ENCODE data around the gene OCA2.

Gene OCA2

GRCh38 chr15:27817258-27817657 lies 281.9 kb downstream of the OCA2 start:
- no peak for DNase-seq (ENCODE audit: low spot score)

- no peak for DNase-seq (ENCODE audit: low spot score)
Observed at GRCh38 chr15:27816790-27817189, 282.3 kb downstream of the OCA2 start.

GRCh38 chr15:27815035-27815434 lies 284.1 kb downstream of the OCA2 start:
- DNase-seq (ENCODE audit: low spot score) = no peak

- no peak for DNase-seq (ENCODE audit: low spot score)
Observed at GRCh38 chr15:27813139-27813538, 286.0 kb downstream of the OCA2 start.

- no peak for DNase-seq (ENCODE audit: low spot score)
Observed at GRCh38 chr15:27808182-27808581, 290.9 kb downstream of the OCA2 start.

- DNase-seq (ENCODE audit: low spot score) = no peak
Observed at GRCh38 chr15:27807335-27807734, 291.8 kb downstream of the OCA2 start.

GRCh38 chr15:27806396-27806795 lies 292.7 kb downstream of the OCA2 start:
- no peak for DNase-seq (ENCODE audit: low spot score)

GRCh38 chr15:27805261-27806220 lies 293.6 kb downstream of the OCA2 start:
- DNase-seq (ENCODE audit: low spot score) = no peak

- no peak for DNase-seq (ENCODE audit: low spot score)
Observed at GRCh38 chr15:27804569-27805260, 294.4 kb downstream of the OCA2 start.

- no peak for DNase-seq (ENCODE audit: low spot score)
Observed at GRCh38 chr15:27798807-27799206, 300.3 kb downstream of the OCA2 start.

- DNase-seq (ENCODE audit: low spot score) = no peak
Observed at GRCh38 chr15:27797765-27798164, 301.4 kb downstream of the OCA2 start.

- no peak for DNase-seq (ENCODE audit: low spot score)
Observed at GRCh38 chr15:27796405-27797320, 302.5 kb downstream of the OCA2 start.

- DNase-seq (ENCODE audit: low spot score) = no peak
Observed at GRCh38 chr15:27792756-27793264, 306.3 kb downstream of the OCA2 start.

GRCh38 chr15:27790270-27790669 lies 308.8 kb downstream of the OCA2 start:
- DNase-seq (ENCODE audit: low spot score) = no peak

- no peak for DNase-seq (ENCODE audit: low spot score)
Observed at GRCh38 chr15:27787931-27788330, 311.2 kb downstream of the OCA2 start.

GRCh38 chr15:27784107-27784506 lies 315.0 kb downstream of the OCA2 start:
- DNase-seq (ENCODE audit: low spot score) = no peak

GRCh38 chr15:27783678-27784077 lies 315.4 kb downstream of the OCA2 start:
- DNase-seq (ENCODE audit: low spot score) = no peak

GRCh38 chr15:27782125-27782524 lies 317.0 kb downstream of the OCA2 start:
- DNase-seq (ENCODE audit: low spot score) = no peak

- no peak for DNase-seq (ENCODE audit: low spot score)
Observed at GRCh38 chr15:27776501-27776900, 322.6 kb downstream of the OCA2 start.

GRCh38 chr15:27774638-27775037 lies 324.5 kb downstream of the OCA2 start:
- DNase-seq (ENCODE audit: low spot score) = no peak

- no peak for DNase-seq (ENCODE audit: low spot score)
Observed at GRCh38 chr15:27774191-27774590, 324.9 kb downstream of the OCA2 start.

- no peak for DNase-seq (ENCODE audit: low spot score)
Observed at GRCh38 chr15:27771892-27772291, 327.2 kb downstream of the OCA2 start.
